Left ventricle myocardium inferior (tissue), 1 donor: Measurements from ENCODE around the gene METTL27. TPM values are rescaled to one million over a fixed set of nuclear protein-coding genes. Genes with fewer than 3 reads are reported as not detected.

ENCODE experiments used
- DNase-seq: peaks from one replicate; pipeline ENCODE4 v3.0.0-alpha.2; 2020
- H3K27ac ChIP-seq: fragments of 200-600 bp; replicated peaks from 2 replicates; pipeline ENCODE4 v1.8.0; 2021
- H3K27me3 ChIP-seq: fragments of 200-600 bp; 2 replicates; pipeline ENCODE4 v1.8.0; 2021; ENCODE audit warnings: low read depth
- H3K36me3 ChIP-seq: fragments of 200-600 bp; 2 replicates; pipeline ENCODE4 v1.8.0; 2021
- H3K4me1 ChIP-seq: fragments of 200-600 bp; 2 replicates; pipeline ENCODE4 v1.8.0; 2021
- H3K4me3 ChIP-seq: fragments of 200-600 bp; 2 replicates; pipeline ENCODE4 v1.8.0; 2021; ENCODE audit warnings: mild to moderate bottlenecking, moderate library complexity
- H3K9me3 ChIP-seq: fragments of 200-600 bp; replicated peaks from 2 replicates; pipeline ENCODE4 v1.8.0; 2021
- intact Hi-C: fragments of 100-400 bp; cut with micrococcal nuclease; formaldehyde crosslinking; loops from one replicate; pipeline ENCODE4 v1.11.0; 2022
- total RNA-seq: library from RNA; stranded (reverse); fragmentation: NEBNext Ultra II Directional; extraction: Animal tissue kit (Norgen Biotek cat#: 25700); gene quantifications from one replicate; pipeline ENCODE4 v1.2.1, GENCODE V29; 2021
- TF ChIP-seq, protein P1 (sequence below): fragments of 200-600 bp; IDR thresholded peaks from 2 replicates; pipeline ENCODE4 v1.8.0; 2021; ENCODE audit warnings: antibody characterized with exemption, mild to moderate bottlenecking, borderline replicate concordance
- donor health status: DM: no; HTN: yes; CAD: no; lungs with severe emphysema.

Gene METTL27
- total RNA-seq, 1 donor from 2014 or later, result 0.44 TPM

GRCh38 chr7:73864981-73865711 is 22.8 kb upstream of the METTL27 start:
- Histone ChIP-seq H3K9me3 (no peaks in the 10 kb centered on the region), H3K27me3 (no peaks in the 10 kb centered on the region), H3K27ac (no peak overlapping the region), H3K4me3 (no peak overlapping the region), H3K4me1 (peaks cover 11% of the 10 kb centered on the region), H3K36me3 (no peaks in the 10 kb centered on the region)
- TF ChIP-seq, protein P1, sequence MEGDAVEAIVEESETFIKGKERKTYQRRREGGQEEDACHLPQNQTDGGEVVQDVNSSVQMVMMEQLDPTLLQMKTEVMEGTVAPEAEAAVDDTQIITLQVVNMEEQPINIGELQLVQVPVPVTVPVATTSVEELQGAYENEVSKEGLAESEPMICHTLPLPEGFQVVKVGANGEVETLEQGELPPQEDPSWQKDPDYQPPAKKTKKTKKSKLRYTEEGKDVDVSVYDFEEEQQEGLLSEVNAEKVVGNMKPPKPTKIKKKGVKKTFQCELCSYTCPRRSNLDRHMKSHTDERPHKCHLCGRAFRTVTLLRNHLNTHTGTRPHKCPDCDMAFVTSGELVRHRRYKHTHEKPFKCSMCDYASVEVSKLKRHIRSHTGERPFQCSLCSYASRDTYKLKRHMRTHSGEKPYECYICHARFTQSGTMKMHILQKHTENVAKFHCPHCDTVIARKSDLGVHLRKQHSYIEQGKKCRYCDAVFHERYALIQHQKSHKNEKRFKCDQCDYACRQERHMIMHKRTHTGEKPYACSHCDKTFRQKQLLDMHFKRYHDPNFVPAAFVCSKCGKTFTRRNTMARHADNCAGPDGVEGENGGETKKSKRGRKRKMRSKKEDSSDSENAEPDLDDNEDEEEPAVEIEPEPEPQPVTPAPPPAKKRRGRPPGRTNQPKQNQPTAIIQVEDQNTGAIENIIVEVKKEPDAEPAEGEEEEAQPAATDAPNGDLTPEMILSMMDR, result no peak
- intact Hi-C loops, result loop anchor here (10.0 kb wide), 1 partner anchor 160 kb away; the partner anchor contains the start of gene ELN
- no peak for DNase-seq

- no peak for DNase-seq
- peaks cover 15% of the 10 kb centered on the region for H3K27me3 ChIP-seq
- TF ChIP-seq, protein P1, result no peak
- no peak overlapping the region for H3K27ac ChIP-seq
- H3K36me3 ChIP-seq, result no peaks in the 10 kb centered on the region
- intact Hi-C loops, result loop anchor here (10.0 kb wide), 1 partner anchor 163 kb away; the partner anchor contains the start of gene ELN
- no peaks in the 10 kb centered on the region for H3K9me3 ChIP-seq
- no peaks in the 10 kb centered on the region for H3K4me1 ChIP-seq
- H3K4me3 ChIP-seq, result no peak overlapping the region
These were observed 19.0 kb upstream of the METTL27 start for GRCh38 chr7:73861305-73861704.

DNA sequence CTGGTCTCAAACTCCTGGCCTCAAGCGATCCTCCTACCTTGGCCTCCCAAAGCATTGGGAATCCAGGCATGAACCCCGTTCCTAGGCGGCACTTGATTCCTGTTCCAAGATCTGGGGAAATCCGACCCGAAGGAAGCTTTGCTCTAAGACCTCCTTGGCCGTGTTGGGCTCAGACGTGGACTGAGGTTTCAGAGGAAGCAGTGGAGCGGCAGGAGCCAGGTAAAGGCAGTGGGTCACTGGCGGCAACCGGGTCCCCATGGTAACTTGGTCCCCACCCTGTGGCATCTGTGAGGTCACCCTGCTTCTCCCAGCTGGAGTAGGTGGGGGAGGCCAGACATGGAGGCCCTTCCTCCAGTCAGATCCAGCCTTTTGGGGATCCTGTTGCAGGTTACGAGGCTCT is 18.5 kb upstream of the METTL27 start, which contains the start of gene TMEM270:
Gene TMEM270, plus strand, starts transcription at position 301 of the 400 bp plus-strand sequence. Its CDS starts 36 bp downstream, at position 337.
- Histone ChIP-seq H3K9me3 (no peaks in the 10 kb centered on the region), H3K27ac (no peak within 1 kb of the TSS), H3K4me3 (no peak within 1 kb of the TSS), H3K27me3 (peaks cover 19% of the 10 kb centered on the region), H3K4me1 (no peaks in the 10 kb centered on the region), H3K36me3 (no peaks in the 10 kb centered on the region)
- intact Hi-C loops, result loop anchor here (10.0 kb wide), 1 partner anchor 164 kb away; the partner anchor contains the start of gene ELN
- TF ChIP-seq, protein P1, result no peak
- no peak for DNase-seq

GRCh38 chr7:73858807-73859206 is 16.5 kb upstream of the METTL27 start:
- H3K27me3 ChIP-seq, result peaks cover 33% of the 10 kb centered on the region
- no peak overlapping the region for H3K27ac ChIP-seq
- intact Hi-C loops, result no loop called here
- H3K9me3 ChIP-seq, result no peaks in the 10 kb centered on the region
- no peaks in the 10 kb centered on the region for H3K36me3 ChIP-seq
- H3K4me3 ChIP-seq, result no peak overlapping the region
- no peak for DNase-seq
- TF ChIP-seq, protein P1, result no peak
- H3K4me1 ChIP-seq, result no peaks in the 10 kb centered on the region

- Histone ChIP-seq H3K9me3 (no peaks in the 10 kb centered on the region), H3K27me3 (peaks cover 49% of the 10 kb centered on the region), H3K36me3 (no peaks in the 10 kb centered on the region), H3K27ac (no peak overlapping the region), H3K4me1 (no peaks in the 10 kb centered on the region), H3K4me3 (no peak overlapping the region)
- no peak for DNase-seq
- intact Hi-C loops, result no loop called here
- TF ChIP-seq, protein P1, result no peak
These were observed 14.6 kb upstream of the METTL27 start for GRCh38 chr7:73856941-73857340.
